Measurements from ENCODE around the gene FGD5.

Gene FGD5

DNA sequence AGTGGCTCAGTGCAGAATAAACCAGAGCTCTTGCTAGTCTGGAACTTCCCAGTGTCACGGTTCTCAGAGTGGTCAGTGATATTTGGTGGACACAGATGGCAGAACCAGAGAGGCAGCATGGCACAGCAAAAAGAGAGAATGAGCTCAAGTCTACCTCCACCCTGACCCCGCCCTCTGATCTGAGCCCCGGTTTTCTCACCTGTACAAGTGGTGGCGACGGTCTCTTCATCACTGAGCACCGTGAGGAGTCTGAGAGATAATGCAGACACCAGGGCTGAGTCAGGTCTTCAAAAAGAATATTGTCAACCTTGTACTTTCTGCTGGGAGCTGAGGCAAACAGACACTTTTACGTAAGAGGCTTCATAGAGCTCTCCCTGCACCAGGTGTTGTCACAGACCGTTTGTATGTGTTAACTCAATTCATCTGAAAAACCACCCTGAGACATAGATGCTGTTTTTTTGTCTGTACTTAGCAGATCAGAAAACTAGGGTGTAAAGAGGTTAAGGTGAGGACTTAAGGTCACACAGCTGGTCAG, 13.2 kb downstream of the FGD5 start:
- no peak for DNase-seq (ENCODE audit: low spot score)

DNA sequence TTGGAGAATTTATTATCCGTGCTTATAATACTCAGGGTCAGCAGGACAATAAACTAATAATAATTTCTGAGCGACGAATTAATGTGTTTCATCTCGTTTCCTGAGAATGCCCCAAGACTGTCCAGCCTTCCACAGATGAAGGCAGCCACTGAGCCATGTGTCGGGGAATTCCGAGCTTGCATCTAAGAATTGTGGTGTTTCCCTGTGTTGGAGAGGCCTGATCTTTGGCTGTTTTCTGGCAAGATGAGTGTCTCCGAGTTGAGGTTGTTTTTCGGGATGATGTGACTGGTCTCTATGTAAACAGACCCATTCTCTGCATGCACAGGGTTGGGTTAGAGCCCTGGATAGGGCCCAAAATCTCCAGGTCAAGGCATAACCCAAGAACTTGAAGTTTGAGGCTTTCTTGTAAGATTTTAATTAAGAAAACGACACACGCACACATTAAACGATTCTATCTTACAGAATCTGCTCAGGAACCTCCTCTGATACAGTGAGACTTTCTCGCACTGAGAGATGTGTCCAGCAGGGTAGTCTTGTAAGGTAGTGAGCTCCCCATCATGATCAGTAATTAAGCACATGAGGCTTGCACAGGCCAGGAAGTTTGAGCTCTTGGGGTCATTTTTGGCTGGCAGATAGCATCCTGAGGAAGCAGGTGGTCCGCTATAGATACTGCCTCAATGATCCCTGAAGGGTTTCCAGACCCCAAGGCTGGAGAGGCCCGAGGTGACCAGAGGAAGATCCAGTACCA, 14.4 kb downstream of the FGD5 start:
- DNase-seq (ENCODE audit: low spot score) = no peak

DNA sequence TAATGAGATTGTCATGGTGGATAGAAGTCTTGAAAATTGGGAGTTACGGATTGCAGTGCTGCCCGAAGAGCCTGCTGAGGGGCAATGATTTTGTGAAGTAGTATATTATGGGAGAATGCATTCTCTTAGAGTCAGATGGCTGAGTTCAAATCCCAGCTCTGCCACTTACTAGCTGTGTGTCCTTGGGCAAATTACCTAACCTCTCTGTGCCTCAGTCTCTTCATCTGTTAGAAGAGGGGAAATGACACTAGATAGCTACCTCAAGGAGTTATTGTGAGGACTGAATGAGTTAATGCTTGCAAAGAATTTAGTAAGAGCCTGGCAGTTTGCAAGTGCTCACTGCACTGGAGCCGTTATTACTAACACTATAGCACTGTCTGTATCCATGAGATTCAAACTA, 15.4 kb downstream of the FGD5 start:
- no peak for DNase-seq (ENCODE audit: low spot score)

DNA sequence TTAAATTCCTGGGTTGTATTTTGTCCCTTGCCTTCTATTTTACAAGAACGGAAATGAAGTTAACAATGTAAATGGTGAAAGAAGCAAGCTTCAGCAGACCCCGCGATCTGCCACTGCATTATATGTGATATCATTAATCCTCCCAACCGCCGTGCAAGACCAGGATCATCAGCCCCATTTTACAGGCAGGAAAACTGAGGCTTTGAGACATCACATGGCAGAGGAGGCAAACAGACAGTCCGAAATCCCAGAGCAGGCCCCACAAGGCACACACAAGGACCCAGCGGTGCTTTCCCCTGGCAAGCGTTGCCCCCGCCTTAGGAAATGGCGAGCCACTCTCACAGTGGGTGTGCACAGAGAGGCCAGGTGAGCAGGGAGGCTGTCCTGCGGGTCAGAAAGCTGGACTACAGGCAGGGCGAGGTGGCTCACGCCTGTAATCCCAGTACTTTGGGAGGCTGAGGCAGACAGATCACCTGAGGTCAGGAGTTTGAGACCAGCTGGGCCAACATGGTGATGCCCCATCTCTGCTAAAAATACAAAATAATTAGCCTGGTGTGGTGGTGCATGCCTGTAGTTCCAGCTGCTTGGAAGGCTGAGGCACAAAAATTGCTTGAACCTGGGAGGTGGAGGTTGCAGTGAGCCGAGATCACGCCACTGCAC, 16.2 kb downstream of the FGD5 start:
- DNase-seq (ENCODE audit: low spot score) = no peak

DNA sequence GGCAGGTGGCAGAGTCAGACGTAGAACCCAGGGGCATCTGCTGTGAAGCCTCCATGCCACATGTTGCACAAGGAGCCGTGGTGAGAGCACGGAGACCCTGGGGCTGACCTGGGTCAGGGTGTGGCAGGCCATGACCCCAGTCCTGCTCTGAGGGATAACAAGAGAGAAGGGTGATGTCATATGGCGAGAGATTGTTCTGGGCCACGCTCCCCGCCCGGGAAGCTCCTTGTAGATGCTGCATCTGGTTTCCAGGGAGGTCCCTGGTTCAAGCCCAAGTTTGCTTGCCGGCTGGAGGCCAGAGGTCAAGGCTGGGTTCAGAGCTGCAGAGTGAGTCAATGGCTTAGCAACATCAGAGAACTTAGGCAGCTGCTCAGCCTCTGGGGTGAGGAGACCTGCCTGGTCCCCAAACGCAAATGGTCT, 17.3 kb downstream of the FGD5 start:
- DNase-seq (ENCODE audit: low spot score) = no peak

DNA sequence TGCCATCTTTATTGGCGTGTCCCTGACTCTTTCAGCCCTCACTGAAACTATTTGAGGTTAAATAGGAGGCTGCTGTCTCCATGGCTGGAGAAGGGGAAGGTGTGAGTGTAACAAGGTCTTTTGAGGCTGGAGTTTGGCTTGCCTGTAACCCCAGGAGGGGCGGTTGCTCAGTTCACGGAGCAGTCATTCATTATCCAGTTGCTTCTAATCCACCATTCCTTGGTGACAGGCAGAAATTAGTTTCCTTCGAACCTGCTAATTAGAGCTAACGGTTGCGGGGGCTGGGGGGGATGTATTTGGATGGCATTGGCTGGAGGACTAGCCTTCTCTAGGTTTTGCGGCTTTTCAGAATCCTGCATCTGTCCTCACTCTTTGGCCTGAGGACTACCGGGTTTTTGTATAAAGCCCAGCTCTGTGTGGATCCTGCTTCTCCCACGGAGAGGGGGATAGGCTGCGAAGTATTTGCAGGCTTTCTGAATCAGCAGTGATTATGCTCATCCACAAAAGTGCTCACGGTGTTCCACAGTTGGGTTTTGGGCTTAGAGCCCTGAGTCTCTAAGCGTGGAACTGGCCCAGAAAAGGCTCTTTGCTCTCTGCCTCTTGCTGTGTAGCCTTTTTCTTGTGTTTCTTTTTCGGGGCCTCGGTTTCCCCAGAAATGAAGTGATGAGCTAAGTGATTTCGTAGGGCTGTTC, 18.6 kb downstream of the FGD5 start:
- no peak for DNase-seq (ENCODE audit: low spot score)

DNA sequence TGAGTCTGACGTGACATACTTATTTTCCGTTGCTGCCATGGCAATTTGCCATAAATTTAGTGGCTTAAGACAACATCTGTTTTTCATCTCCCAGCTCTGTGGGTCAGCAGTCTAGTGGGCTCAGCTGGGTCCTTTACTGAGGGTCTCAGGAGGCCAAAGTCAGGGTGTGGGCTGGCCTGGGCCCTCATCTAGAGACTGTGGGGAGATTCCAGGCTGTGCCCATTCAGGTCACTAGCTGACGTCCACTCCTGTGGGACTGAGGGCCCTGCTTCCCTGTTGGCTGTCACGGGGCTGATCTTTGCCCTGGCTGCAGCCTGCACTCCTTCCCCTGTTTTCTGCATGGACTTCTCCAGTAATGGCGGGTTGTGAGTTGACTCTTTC, 19.1 kb downstream of the FGD5 start:
- no peak for DNase-seq (ENCODE audit: low spot score)

DNA sequence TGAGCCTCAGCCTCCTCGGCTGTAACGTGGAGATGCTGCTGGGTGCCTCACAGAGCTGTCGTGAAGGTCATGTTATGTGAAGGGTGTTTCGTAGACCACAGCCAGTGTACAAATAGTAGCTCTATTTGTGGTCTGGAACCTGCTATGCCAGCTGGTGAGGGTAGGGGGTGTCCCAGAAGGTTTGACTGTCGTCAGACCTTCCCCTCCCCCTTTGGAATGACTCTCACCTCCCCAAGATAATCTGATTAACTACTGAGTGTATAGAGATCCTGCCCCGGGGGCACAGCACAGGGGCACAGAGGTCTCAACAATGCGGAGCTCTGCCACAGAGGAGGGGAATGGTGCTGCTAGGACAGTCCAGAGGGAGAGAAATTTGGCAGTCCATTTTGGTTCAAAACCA, 20.5 kb downstream of the FGD5 start:
- DNase-seq (ENCODE audit: low spot score) = no peak

DNA sequence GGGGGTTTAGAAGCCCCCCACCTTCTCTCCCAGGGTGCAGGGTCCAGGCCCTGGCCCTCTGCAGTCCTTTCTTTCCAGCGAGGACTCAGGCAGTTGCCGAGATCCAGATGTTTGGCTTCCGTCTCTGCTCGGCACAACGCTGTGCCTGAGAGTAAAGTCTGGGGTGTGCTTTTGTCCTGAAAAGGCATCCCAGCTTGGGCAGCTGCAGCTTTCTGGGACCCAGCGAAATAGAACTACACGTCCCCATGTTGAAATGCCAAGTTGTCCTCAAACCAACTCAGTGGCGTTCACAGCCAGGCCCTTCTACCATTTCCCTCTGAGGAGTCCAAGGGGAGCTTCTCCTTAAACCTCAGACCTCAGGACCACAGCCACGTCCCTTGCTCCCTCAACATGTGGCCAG, 23.1 kb downstream of the FGD5 start:
- no peak for DNase-seq (ENCODE audit: low spot score)

DNA sequence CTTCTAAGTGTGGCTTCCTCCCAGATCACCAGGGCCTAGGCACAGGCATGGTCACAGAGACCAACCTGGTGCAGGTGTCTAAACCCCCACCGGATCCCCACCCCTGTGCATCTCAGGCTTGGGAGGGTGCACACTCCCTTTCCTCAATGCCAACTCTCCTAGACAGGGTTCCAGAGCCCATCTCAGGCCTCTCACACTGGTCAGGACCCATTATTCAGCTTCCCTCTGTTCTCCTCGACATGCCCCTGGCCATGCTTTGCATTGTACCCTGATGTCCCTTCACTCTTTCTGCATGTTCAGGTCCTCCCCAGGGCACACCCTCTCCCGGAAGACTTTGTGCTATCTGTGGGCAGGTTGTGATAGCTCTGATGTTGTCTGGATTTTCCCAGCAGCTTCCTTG, 23.5 kb downstream of the FGD5 start:
- DNase-seq (ENCODE audit: low spot score) = no peak

DNA sequence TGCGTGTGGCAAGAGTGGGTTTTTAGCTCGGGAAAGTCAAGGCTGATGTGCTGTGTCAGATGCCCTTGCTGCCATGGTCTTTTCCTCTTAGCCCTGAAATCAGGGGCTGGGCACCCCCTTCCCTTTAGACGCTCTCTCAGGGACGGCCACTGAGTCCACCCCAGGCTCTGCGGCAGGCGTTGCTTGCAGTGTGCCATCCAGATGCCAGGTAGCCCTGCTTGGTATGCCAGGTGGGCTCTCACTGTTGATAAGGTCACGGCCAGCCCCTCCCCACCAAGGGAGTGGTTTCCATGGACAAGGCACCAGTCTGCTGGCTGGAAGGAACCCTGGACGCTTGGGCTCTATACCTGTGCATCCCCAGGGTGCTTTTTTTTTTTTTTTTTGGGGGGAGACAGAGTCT, 24.6 kb downstream of the FGD5 start:
- no peak for DNase-seq (ENCODE audit: low spot score)

DNA sequence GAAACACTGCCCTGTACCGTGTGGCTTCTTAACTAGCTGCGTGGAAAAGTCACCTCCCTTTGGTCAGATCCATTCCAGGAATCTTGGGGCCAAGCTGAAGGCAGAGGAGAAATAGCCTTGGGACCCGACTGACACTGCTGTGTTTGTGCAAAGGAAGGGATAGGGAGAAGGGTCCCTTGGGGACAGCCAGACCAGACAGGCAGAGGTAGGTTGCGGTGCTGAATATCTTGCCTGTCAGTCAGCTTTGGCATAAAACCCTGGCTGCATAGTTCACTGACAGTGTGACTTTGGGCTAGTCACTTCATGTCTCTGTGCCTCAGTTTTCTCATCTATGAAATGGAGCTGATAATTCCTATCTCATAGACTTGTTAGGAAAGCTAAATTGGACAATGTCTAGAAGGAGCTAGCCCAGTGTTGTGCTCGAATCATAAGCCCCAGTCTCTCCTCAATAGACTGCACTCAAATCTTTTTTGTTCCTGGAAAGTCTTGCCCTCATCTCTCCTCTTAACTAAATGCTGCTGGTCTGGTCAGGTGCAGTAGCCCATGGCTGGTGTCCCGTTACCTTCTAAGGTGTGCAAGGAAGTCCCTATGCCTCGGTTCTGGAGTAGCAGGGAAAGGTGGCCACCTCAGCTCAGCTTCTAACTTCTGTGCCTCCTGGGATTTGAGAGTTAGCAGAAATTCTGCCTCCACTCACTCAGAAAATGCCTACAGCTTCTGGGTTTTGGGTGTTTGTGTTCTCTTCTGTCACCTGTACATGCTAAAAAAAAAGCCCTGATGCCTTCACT, 25.8 kb downstream of the FGD5 start:
- DNase-seq (ENCODE audit: low spot score) = no peak

DNA sequence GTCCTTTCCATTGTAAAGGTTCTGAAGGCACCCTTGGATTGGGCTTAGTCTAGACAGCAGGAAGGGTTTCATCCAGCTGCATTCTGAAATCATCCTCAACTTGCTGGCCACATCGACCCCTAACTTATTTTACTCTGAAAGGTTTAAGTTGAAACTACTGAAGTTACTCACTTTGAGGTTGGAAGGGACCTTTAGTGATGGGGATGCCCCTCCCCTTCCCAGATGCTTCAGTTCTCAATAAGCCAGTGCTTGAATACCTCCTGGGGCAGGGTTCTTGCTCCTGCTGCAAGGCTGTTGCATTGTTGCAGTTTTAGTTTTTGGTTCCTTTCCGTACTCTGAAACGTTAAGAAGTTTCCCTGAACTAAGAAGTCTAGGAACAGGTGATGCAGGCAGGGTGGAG, 26.4 kb downstream of the FGD5 start:
- DNase-seq (ENCODE audit: low spot score) = no peak

DNA sequence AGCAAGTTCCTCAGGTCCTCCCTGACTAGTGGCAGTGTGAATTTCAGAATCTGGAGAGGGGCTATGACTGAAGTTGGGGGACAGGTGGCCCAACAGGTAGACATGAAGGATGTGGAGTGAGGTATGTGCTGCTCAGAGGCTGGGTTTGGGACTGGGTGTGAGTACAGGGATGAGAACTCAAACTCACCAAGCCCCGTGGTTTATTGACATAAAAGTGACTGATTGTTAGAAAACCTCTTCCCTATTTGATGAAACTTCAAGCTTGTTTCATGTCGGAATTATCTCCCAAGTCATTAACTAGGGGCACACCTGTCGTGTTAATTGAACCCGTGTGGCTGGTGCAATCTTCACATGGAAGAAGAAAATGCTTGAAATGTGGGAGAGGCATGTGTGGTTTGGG, 27.1 kb downstream of the FGD5 start:
- no peak for DNase-seq (ENCODE audit: low spot score)

DNA sequence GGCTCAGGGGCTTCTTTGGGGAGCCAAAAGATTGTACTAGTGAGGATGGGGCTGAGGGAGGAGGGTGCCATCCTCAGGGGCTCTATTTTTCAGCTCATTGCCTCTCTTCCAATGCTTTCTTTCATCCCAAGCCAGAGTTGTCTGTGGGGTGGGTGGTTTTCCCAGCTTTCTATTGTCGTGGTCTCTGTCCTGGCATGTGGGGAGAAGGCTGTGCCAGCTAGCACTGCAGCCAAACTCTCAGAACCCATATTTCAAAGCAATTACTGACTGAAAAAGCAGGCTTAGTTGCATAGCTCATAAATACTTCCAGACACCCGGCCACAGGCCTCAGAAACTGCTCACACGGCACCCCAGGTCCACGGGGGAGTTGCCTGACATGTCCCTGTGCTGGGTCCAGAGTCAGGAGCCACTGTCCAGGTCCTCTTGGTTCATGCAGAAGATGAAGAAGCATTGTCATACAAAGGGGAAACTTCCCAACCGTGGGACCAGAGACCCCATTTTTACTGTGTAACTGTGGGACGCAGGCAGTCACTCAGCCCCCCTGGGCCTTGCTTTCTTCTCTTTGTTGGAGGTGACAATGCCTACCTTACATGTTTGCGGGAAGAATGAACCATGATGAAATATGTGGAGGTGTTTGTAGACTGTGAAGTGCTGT, 27.6 kb downstream of the FGD5 start:
- no peak for DNase-seq (ENCODE audit: low spot score)

DNA sequence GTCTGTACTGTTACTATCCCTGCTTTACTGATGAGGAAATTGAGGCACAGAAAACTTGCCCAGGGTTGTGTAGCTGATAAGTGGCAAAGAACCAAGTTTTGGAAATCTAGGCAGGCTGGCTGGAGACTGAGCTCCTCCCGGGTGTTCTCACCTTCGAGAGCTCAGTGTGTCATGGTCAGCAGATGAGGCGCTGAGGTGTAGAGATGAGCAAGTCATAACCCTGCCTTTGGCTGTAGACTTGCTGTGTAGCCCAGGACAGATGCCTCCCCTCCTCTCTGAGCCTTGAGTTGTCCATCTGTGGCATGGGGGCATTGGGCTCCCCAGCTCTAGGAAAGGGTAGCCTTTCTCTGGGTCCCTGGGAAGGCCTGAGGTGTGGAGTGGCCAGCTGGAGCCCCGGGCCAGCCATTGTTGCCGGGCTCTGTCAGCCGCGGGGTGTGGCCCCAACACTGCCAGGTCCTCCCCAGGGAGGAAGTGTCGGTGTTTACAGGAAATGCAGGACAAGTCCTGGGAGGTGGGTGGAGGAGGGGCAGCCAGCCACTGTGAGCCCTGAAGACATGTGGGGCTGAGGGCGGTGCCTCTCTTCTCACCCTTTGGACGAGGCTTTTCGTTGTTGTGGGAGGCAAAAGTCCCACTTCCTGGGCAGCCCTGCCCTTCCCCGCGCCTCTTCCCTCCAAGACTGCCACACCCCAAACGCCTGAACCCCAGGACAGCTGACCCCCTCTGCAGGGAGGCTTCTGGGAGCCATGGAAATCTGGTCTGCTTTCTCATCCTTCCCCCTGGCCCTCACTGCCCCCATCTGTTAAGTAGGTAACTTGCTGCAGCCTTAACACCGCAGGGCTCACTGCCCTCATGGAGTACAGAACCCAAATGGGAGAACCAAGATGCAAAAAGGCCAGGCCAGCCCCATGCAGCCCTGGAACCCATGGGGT, 29.1 kb downstream of the FGD5 start:
- DNase-seq (ENCODE audit: low spot score) = no peak

DNA sequence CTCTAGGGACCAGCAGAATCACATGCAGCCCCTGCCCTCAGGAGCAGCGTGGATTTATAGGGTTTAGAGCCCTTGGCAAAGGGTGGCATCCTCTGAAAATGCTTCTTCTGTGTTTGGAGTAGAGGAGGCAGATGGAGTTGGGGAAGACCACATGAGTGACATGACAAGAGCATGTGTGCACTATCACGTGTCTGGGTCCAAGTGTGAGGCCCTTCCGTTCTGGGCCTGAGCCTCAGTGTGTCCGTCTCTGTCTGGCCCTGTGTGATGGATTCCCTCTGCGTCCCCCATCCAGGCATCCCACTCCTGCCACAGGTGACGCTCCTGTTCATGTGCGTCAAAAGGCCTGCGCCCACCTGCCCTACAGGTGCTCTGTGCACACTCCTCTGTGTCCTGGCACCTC, 30.1 kb downstream of the FGD5 start:
- DNase-seq (ENCODE audit: low spot score) = no peak

DNA sequence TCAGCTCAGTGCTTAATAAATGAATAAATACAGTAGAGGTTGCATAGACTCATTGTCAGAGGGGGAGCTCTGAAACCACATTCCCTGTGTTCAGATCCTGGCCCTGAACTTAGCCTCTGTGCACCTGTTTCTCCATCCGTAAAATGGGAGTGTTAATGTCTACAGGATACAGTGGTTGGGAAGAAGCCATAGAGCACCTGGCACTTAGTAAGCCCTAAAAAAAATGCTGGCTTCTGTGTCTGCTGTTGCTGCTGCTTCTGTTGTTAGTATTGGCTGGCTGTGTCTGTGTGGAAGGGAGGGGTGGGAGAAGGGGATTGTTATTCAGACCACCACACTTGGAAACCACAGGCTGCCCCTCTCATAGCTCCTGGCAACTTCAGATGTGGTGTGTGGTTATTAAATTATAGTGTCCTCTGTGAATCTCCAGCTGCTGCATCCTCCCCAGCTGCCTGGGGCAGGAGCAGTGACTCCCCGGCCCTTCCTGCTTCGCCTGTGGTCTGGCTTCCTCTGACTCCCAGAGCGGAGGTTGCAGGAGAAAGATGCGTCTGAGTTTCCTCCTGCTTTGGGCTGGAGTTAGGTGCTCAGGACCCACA, 31.0 kb downstream of the FGD5 start:
- DNase-seq (ENCODE audit: low spot score) = no peak

DNA sequence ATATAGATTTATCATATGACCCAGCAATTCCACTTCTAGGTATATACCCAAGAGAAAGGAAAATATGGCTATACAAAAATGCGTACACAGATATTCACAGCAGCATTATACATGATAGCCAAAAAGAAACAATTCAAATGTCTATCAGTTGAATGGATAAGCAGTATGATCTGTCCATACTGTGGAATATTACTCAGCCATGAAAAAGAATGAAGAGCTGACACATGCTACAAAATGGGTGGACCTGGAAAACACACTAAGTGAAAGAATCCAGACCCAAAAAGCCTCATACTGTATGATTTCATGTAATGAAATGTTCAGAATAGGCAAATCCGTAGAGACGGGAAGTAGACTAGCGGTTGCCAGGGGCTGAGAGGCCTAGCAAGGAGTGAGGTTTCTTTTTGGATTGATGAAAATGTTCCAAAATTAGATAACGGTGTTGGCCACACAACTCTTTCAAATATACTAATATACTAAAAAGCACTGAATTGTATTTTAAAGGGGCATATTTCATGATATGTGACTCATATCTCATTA, 33.4 kb downstream of the FGD5 start:
- no peak for DNase-seq (ENCODE audit: low spot score)

DNA sequence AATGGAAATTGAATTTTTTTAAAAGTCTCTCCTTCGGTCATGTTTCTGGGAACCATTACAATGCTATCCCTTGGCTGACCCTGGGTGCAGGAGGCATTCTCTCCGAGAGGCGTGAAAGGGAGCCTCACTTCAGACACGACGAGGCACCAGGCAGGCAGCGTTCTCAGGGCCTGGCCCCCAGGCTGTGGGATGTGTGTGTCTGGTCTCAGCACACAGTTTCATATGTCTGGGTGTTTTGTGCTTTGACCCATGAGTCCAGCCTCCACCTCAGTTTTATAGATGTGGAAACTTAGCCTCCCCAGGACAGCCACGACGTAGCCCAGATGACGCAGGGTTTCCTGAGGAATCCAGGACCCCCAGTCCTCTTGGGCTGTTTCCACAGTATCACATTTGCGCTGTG, 34.0 kb downstream of the FGD5 start:
- DNase-seq (ENCODE audit: low spot score) = no peak
